Stimulated activated CD4-positive, alpha-beta T cell treated with anti-CD3 and anti-CD28 coated beads, TNF-alpha, amount 100 ng/mL, for 1 hour (primary cell): ENCODE results near the gene NPDC1.
A peak's percentile ranks its signal among the peaks of the same experiment; 100 is the strongest.

Source experiments
- DNase-seq, 3 donors: peaks; one replicate each; pipeline ENCODE4 v3.0.0-alpha.2; 2020; ENCODE audit warnings: low read depth in 3 of 3, low spot score in 1 of 3

The NPDC1 gene, protein sequence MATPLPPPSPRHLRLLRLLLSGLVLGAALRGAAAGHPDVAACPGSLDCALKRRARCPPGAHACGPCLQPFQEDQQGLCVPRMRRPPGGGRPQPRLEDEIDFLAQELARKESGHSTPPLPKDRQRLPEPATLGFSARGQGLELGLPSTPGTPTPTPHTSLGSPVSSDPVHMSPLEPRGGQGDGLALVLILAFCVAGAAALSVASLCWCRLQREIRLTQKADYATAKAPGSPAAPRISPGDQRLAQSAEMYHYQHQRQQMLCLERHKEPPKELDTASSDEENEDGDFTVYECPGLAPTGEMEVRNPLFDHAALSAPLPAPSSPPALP

DNA sequence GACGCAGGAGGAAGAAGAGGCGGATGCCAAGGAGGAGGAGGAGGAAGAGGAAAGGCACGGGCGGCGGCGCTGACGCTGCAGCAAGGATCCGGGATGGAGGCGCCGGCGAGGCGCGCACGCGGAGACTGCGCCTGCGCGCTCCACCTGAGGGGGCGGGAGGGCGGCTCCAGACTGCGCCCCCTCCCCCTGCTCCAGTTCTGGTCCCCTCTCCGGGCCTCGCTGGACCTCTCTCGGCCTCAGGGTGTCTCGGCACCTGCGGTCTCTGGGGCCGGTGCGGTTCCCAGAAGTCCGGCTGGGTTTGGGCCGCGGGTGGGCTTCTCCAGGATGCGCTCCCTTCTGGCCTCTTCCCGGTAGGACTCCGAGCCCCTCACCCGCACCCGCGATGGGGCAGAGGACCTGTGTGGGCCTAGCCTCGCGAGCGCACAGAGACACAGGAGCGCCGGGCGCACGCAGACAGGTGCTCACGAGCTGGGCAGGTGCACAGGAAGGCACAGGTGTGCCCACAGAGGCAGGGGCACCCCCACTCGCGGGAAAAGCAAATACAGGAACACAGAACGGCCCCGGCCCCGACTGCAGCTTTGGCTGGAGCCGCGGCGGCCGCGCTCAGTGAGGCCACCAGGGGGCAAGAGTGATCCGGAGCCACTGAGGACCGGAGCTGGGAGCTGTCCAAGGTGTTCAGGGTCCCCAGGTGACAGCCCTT, at the start of gene NPDC1:
Gene NPDC1 (minus strand): TSS at position 90 of the 700 bp plus-strand sequence. CDS start 188 bp downstream, outside the sequence.
- peak; percentile 51 to 74 (median 54) for DNase-seq

- DNase-seq: no peak
Measured at GRCh38 chr9:137089232-137089947, 43.4 kb upstream of the NPDC1 start.

- DNase-seq: no peak
Measured at GRCh38 chr9:137088121-137088520, 42.1 kb upstream of the NPDC1 start.

GRCh38 chr9:137087409-137087925, 41.5 kb upstream of the NPDC1 start:
- no peak for DNase-seq

- peak; percentile 97 to 100 (median 99) for DNase-seq
Measured at GRCh38 chr9:137086531-137087408, 40.8 kb upstream of the NPDC1 start, which contains the start of gene MAN1B1. MAN1B1 (plus strand) TSS chr9:137086985; CDS start chr9:137087000, 15 bp downstream.

DNA sequence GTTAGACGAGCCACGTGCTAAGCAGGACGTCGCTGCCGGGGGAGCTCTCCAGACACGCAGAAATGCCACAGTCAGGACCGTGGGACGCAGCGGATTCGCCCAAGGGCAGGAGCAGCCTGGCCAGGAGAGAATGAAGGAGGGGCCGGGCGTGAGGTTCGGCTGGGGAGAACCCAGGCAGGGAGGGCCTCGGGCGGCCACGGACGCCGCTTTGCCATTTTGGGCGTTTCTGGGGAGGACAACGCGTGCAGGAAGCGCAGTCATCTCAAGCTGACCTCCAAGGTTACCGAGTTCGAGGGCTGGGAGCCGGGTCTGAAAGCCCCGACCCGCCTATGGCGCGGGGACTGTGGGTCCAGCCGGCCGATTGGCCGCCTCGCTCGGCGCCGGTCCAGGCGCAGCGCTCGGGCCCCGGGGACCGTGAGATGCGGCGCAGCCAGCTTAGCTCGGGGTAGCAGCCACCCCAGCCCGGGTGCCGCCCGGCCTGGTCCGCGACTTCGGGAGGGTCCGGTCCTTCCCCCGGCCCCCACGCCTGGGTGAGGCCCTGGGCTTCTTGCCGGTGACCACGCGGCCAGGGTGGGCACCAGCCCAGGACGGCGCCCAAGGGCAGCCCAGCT, 40.0 kb upstream of the NPDC1 start:
- DNase-seq: peak in 1 of 3 donors; percentile 25

DNA sequence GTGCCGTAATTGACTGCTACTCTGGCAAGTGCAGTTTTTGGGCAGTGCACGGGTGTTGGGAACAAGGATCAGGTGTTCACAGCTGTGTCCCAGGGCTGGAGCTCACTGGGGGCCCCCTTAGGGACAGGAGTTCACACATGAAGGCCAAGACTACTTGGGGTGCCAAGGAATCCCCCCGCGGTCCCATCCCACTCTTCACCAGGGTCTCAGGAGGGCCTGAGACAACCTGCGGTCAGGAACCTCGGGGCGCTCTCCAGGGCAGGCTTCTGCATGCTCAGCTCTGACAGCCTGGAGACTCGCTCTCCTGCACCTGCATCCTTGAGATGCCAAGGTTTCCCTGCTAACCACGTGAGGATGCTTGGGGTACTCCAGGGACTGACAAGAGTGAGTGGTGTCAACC, 38.5 kb upstream of the NPDC1 start:
- no peak for DNase-seq

GRCh38 chr9:137083394-137084004, 37.5 kb upstream of the NPDC1 start:
- DNase-seq: no peak

GRCh38 chr9:137082925-137083290, 36.9 kb upstream of the NPDC1 start:
- DNase-seq: no peak

DNA sequence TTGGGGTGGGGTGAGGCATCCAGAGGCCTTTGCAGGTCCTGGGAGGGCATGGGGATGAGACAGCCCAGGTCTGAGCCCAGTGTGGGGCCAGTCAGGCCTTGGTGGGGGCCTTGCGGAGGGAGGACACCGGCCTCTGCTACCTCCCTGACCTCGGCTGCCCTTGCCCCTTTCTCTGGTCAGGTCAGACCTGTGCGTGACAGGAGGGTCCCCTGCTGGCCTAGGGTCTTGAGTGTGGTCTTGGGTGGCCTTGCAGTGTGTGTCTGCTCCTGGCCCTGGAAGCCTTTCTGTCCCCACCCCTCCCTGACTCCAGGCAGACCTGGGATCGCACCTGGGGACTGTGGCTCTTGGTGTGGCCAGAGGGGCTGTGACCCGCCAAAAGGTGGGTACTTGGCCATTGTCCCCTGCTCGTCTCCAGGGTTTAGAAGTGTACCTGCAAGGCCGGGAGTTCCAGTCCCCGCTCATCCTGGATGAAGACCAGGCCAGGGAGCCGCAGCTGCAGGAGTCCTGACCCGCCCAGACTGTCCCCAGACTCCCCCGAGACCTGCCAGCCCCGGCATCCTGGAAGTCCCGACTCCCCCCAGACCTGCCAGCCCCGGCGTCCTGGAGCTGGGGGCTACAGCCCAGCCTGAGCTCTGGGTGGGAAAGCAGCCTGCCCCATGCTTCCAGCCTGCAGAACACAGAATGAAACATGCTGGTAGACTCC, 36.4 kb upstream of the NPDC1 start:
- no peak for DNase-seq

DNA sequence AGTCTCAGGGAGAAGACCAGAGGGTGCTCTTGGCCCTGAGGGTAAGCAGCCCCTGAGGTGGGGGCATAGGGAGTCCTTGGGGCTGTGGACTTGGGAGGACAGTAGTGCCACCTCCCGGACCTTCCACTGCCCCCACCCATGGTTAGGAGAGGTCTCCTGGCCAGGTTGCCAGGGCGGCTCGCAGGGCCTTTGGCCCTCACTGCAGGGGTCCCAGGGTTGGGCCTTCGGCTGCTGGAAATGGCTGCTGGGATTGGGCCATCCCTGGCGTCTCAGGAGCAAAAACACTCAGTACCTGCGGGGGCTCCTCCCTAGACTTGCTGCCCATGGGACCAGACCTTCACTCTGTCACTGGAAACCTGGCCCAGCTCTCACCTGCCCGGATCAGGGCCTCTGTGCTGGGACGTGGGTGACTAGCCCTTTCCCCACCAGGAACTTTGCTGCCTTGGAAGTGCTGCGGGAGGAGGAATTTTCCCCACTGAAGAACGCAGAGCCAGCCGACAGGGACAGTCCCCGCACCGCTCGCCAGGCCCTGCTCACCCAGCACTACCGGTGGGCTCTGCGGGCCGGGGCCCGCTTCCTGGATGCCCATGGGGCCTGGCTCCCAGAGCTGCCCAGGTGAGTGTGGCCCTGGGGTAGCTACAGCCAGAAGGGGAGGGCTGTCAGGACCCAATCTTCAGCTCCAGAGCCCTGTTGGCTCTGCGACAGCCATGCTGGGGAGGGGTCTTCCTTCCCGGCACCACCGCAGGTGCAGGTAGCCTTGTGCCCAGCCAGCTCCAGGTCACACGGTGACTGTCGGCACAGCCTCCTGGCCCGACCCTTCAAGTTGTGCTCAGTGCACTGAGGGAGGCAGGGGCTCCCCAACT, 34.5 kb upstream of the NPDC1 start:
- DNase-seq: no peak

- DNase-seq: no peak
Measured at GRCh38 chr9:137079401-137079787, 33.4 kb upstream of the NPDC1 start.

GRCh38 chr9:137078701-137079400, 32.9 kb upstream of the NPDC1 start:
- DNase-seq: no peak

DNA sequence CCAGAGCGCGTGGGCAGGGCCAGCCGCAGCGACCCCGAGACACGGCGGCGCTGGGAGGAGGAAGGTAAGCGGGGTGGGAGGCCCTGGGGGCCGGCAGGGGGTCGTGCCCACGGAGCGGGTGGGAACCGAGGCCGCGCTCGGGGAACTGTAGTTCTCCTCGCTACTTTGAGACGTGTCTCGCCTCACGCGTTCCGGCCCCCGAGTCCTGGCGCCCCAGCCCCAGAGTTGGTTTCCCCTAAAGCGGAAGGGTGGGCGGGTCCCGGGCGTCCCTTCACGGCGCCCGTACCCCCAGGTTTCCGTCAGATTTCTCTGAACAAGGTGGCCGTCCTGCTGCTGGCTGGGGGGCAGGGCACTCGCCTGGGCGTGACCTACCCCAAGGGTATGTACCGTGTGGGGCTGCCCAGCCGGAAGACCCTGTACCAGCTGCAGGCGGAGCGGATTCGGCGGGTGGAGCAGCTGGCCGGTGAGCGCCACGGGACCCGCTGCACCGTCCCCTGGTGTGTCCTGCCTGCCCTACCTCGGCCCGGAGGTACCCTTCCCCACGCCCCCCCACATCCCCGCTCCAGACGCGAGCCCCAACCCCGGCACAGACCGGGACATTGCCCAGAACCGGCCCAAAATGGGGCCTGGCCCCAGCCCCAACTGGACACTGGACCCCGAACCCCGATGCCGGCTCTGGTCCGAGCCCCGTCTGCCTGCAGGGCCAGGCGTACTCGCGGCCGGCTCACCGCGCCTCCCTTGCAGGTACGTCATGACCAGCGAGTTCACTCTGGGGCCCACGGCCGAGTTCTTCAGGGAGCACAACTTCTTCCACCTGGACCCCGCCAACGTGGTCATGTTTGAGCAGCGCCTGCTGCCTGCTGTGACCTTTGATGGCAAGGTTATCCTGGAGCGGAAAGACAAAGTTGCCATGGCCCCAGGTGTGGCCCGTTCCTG, 32.0 kb upstream of the NPDC1 start:
- no peak for DNase-seq

DNA sequence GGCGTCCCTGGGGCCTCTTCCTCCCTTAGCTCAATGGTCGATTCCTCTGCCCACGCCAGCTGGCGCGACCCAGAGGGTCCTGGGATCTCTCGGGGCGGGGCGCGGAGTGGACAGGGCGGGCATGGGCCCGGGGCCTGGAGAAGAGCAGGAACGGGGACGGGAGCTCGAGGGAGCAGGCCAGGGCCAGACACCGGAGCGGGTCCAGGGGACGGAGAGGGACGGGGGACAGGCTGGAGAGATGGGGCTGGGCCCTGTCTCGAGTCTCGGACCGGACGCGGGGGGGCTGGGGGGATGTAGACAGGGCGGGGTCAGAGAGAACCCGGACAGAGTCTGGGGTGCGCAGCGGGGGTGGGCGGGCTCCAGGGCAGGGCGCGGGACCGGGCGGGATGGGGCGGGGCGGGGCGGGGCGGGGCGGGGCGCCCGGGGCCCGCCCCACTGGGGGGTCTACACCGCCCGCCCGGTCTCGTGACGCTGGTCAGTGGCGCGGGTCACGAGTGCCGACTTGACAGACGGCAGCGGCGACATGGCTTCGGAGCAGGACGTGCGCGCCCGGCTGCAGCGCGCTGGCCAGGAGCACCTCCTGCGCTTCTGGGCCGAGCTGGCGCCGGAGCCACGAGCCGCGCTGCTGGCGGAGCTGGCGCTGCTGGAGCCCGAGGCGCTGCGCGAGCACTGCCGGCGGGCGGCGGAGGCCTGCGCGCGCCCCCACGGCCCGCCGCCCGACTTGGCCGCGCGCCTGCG, 31.2 kb upstream of the NPDC1 start, which contains the start of gene UAP1L1:
Gene UAP1L1 (plus strand): TSS at position 508 of the 738 bp plus-strand sequence. CDS start 16 bp downstream, at position 524.
- DNase-seq: no peak

GRCh38 chr9:137076636-137077009, 30.6 kb upstream of the NPDC1 start:
- no peak for DNase-seq
